ENCODE measurements around the gene GRID2. TPM values are rescaled to one million over a fixed set of nuclear protein-coding genes. Genes with fewer than 3 reads are reported as not detected.

GRID2 gene
- total RNA-seq, 2 donors from 2014 or later = 27.3 to 40.4 TPM

GRCh38 chr4:92651536-92651935 is 347.8 kb downstream of the GRID2 start:
- H3K27ac Mint-ChIP-seq = no peak overlapping the region
- DNase-seq = no peak
- peaks cover 1% of the 10 kb centered on the region for H3K4me1 Mint-ChIP-seq

DNA sequence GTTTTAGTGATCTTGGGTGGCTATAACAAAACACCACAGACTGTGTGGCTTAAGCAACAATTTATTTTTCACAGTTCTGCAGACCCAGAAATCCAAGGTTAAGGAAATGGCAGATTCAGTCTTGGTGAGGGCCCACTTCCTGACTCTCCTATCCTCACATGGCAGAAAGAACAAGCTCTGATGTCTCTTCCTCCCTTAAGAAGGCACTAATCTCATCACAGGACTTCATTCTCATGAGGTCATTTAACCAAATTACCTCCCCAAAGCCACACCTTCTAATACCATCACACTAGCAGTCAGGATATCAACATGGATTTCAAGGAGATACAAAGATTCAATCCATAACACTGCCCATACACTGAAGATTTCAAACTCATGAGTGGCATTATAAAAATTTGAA is 350.3 kb downstream of the GRID2 start:
- Histone ChIP-seq H3K9ac (ENCODE audit: extremely low read depth, low read length, poor library complexity, severe bottlenecking) (no peak overlapping the region), H3K9me3 (ENCODE audit: control insufficient read depth, low read length) (no peaks in the 10 kb centered on the region), H3K27me3 (ENCODE audit: control insufficient read depth, insufficient read depth, low read length, poor library complexity, severe bottlenecking) (no peaks in the 10 kb centered on the region), H3K27ac (ENCODE audit: low read depth, low read length) (no peak overlapping the region), H3K36me3 (ENCODE audit: control insufficient read depth, insufficient read depth, low read length) (no peaks in the 10 kb centered on the region), H3K4me1 (ENCODE audit: control insufficient read depth, insufficient read depth, low read length) (no peaks in the 10 kb centered on the region), H3K4me3 (ENCODE audit: low read length) (no peak overlapping the region)
- Mint-ChIP-seq H3K36me3 (ENCODE audit: low read depth) (no peaks in the 10 kb centered on the region), H3K27ac (peak overlapping the region; percentile 2), H3K4me1 (peaks cover 1% of the 10 kb centered on the region), H3K9me3 (no peaks in the 10 kb centered on the region), H3K27me3 (ENCODE audit: insufficient read depth) (no peaks in the 10 kb centered on the region), H3K4me3 (no peak overlapping the region)
- DNase-seq = no peak
- TF ChIP-seq CTCF (conservative IDR thresholded peaks at IDR 0.05) = no peak

More at GRCh38 chr4:92651536-92651935, 347.8 kb downstream of the GRID2 start:
- Mint-ChIP-seq H3K4me3 (no peak overlapping the region), H3K36me3 (ENCODE audit: low read depth) (no peaks in the 10 kb centered on the region), H3K27me3 (ENCODE audit: insufficient read depth) (no peaks in the 10 kb centered on the region), H3K9me3 (no peaks in the 10 kb centered on the region)
- Histone ChIP-seq H3K9ac (ENCODE audit: extremely low read depth, low read length, poor library complexity, severe bottlenecking) (no peak overlapping the region), H3K27me3 (ENCODE audit: control insufficient read depth, insufficient read depth, low read length, poor library complexity, severe bottlenecking) (no peaks in the 10 kb centered on the region), H3K9me3 (ENCODE audit: control insufficient read depth, low read length) (no peaks in the 10 kb centered on the region), H3K36me3 (ENCODE audit: control insufficient read depth, insufficient read depth, low read length) (no peaks in the 10 kb centered on the region), H3K4me3 (ENCODE audit: low read length) (no peak overlapping the region), H3K27ac (ENCODE audit: low read depth, low read length) (no peak overlapping the region), H3K4me1 (ENCODE audit: control insufficient read depth, insufficient read depth, low read length) (no peaks in the 10 kb centered on the region)
- TF ChIP-seq CTCF (conservative IDR thresholded peaks at IDR 0.05) = no peak

- no peak overlapping the region for H3K4me3 Mint-ChIP-seq
Measured at GRCh38 chr4:92657695-92658094, 353.9 kb downstream of the GRID2 start.

More at GRCh38 chr4:92657695-92658094, 353.9 kb downstream of the GRID2 start:
- DNase-seq = no peak
- no peak for TF ChIP-seq CTCF (conservative IDR thresholded peaks at IDR 0.05)
- no peaks in the 10 kb centered on the region for H3K9me3 ChIP-seq (ENCODE audit: control insufficient read depth, low read length)
- H3K9ac ChIP-seq (ENCODE audit: extremely low read depth, low read length, poor library complexity, severe bottlenecking) = no peak overlapping the region
- H3K36me3 Mint-ChIP-seq (ENCODE audit: low read depth) = no peaks in the 10 kb centered on the region
- H3K4me3 ChIP-seq (ENCODE audit: low read length) = no peak overlapping the region
- H3K4me1 ChIP-seq (ENCODE audit: control insufficient read depth, insufficient read depth, low read length) = no peaks in the 10 kb centered on the region
- H3K27ac Mint-ChIP-seq = no peak overlapping the region
- no peaks in the 10 kb centered on the region for H3K27me3 ChIP-seq (ENCODE audit: control insufficient read depth, insufficient read depth, low read length, poor library complexity, severe bottlenecking)
- peaks cover 1% of the 10 kb centered on the region for H3K4me1 Mint-ChIP-seq
- no peaks in the 10 kb centered on the region for H3K9me3 Mint-ChIP-seq
- no peaks in the 10 kb centered on the region for H3K27me3 Mint-ChIP-seq (ENCODE audit: insufficient read depth)
- no peak overlapping the region for H3K27ac ChIP-seq (ENCODE audit: low read depth, low read length)
- H3K36me3 ChIP-seq (ENCODE audit: control insufficient read depth, insufficient read depth, low read length) = no peaks in the 10 kb centered on the region
